Left ventricle myocardium inferior (tissue), 1 donor: ENCODE measurements around the gene DNAH3. TPM values are rescaled to one million over a fixed set of nuclear protein-coding genes. Genes with fewer than 3 reads are reported as not detected.
"Not testable (repeated sequence)": the region's sequence is repeated elsewhere in the genome, so short reads cannot be mapped to it uniquely, and the experiment has no call there.

Experiments used
- DNase-seq: peaks from one replicate; pipeline ENCODE4 v3.0.0-alpha.2; 2020
- H3K27ac ChIP-seq: fragments of 200-600 bp; replicated peaks from 2 replicates; pipeline ENCODE4 v1.8.0; 2021
- H3K27me3 ChIP-seq: fragments of 200-600 bp; 2 replicates; pipeline ENCODE4 v1.8.0; 2021; ENCODE audit warnings: low read depth
- H3K36me3 ChIP-seq: fragments of 200-600 bp; 2 replicates; pipeline ENCODE4 v1.8.0; 2021
- H3K4me1 ChIP-seq: fragments of 200-600 bp; 2 replicates; pipeline ENCODE4 v1.8.0; 2021
- H3K4me3 ChIP-seq: fragments of 200-600 bp; 2 replicates; pipeline ENCODE4 v1.8.0; 2021; ENCODE audit warnings: mild to moderate bottlenecking, moderate library complexity
- H3K9me3 ChIP-seq: fragments of 200-600 bp; replicated peaks from 2 replicates; pipeline ENCODE4 v1.8.0; 2021
- intact Hi-C: fragments of 100-400 bp; cut with micrococcal nuclease; formaldehyde crosslinking; loops from one replicate; pipeline ENCODE4 v1.11.0; 2022
- total RNA-seq: library from RNA; stranded (reverse); fragmentation: NEBNext Ultra II Directional; extraction: Animal tissue kit (Norgen Biotek cat#: 25700); gene quantifications from one replicate; pipeline ENCODE4 v1.2.1, GENCODE V29; 2021
- TF ChIP-seq, protein P1 (sequence below): fragments of 200-600 bp; IDR thresholded peaks from 2 replicates; pipeline ENCODE4 v1.8.0; 2021; ENCODE audit warnings: antibody characterized with exemption, mild to moderate bottlenecking, borderline replicate concordance
- donor health status: DM: no; HTN: yes; CAD: no; lungs with severe emphysema.

DNAH3 gene
- total RNA-seq, 1 donor from 2014 or later = 1.8 TPM

DNA sequence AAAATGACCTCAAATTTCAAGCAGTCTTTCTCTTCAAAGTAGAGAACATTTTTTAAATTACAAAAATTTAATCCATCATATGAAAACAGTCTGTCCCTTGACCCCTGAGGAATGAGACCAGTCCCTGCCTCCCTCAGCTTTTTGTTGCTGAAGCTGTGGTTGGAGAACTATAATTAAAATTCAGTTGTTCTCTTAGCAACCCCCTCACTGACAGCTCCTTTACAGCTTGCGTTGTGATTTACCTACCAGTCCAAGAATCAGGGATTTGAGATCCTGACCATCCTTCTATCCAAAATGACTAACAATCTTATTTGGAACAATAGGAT lies 220.3 kb downstream of the DNAH3 start:
- H3K27ac ChIP-seq = peak overlapping the region; percentile 85
- H3K4me3 ChIP-seq = no peak overlapping the region
- no peak for DNase-seq
- H3K4me1 ChIP-seq = peaks cover 20% of the 10 kb centered on the region
- peaks cover 2% of the 10 kb centered on the region for H3K36me3 ChIP-seq
- TF ChIP-seq, protein P1, sequence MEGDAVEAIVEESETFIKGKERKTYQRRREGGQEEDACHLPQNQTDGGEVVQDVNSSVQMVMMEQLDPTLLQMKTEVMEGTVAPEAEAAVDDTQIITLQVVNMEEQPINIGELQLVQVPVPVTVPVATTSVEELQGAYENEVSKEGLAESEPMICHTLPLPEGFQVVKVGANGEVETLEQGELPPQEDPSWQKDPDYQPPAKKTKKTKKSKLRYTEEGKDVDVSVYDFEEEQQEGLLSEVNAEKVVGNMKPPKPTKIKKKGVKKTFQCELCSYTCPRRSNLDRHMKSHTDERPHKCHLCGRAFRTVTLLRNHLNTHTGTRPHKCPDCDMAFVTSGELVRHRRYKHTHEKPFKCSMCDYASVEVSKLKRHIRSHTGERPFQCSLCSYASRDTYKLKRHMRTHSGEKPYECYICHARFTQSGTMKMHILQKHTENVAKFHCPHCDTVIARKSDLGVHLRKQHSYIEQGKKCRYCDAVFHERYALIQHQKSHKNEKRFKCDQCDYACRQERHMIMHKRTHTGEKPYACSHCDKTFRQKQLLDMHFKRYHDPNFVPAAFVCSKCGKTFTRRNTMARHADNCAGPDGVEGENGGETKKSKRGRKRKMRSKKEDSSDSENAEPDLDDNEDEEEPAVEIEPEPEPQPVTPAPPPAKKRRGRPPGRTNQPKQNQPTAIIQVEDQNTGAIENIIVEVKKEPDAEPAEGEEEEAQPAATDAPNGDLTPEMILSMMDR = no peak
- intact Hi-C loops = loop anchor here (10.0 kb wide), 1 partner anchor 144 kb away; no protein-coding TSS in a partner anchor
- H3K9me3 ChIP-seq = no peaks in the 10 kb centered on the region
- no peaks in the 10 kb centered on the region for H3K27me3 ChIP-seq

DNA sequence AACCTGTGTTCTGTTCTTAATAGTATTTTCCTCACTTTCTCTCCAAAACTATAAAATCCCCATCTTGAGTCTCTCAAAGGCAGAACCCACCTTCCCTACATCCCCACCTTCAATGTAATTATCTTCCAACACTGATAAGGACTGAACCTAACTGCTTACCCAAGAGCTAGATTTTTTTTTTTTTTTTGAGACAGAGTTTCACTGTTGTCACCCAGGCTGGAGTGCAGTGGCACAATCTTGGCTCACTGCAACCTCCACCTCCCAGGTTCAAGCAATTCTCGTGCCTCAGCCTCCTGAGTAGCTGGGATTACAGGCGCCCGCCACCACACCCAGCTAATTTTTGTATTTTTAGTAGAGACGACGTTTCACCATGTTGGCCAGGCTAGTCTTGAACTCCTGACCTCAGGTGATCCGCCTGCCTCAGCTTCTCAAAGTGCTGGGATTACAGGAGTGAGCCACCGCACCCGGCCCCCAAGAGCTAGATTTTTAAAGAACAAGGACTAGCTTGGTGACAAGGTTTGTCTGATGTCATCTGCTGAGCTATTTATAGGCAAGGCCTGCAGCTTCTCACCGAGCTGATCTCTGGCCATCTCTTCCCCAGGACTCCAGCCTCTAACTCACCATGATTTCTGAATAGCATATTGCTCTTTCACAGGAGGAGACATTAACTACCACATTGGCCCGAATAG lies 220.8 kb downstream of the DNAH3 start:
- not testable (repeated sequence) for DNase-seq, H3K4me3 ChIP-seq, H3K9me3 ChIP-seq, H3K36me3 ChIP-seq, H3K27me3 ChIP-seq
- intact Hi-C loops = loop anchor here (10.0 kb wide), 1 partner anchor 145 kb away; no protein-coding TSS in a partner anchor
- Histone ChIP-seq H3K27ac (peak overlapping the region; percentile 85), H3K4me1 (peaks cover 20% of the 10 kb centered on the region)

DNA sequence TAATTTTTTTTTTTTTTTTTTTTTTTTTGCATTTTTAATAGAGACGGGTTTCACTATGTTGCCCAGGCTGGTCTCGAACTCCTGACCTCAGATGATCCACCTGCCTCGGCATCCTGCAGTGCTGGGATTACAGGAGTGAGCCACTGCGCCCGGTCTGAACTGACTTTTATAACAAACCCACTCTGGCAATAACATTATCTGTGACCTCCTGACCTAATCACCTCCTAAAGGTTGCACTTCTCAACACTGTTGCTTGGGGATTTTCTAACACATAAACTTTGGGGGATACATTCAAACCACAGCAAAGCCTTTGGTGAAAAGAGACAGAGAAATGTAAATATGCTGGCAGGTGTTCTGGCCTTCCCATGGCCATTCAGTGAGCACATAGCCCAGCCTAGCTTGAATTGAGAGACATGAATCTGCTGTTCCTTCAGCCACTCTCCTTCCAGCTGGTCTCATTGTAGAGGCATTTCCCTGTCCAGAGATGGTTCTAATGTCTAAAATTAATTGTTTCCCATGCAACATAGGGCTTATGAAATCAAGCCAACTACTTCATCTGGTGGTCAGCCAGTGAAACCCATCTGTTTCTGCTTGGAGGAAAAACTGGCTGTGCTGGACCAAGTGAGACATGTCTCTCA lies 221.8 kb downstream of the DNAH3 start:
- Histone ChIP-seq H3K9me3 (no peaks in the 10 kb centered on the region), H3K27ac (peak overlapping the region; percentile 85), H3K27me3 (no peaks in the 10 kb centered on the region), H3K4me1 (peaks cover 20% of the 10 kb centered on the region), H3K4me3 (no peak overlapping the region), H3K36me3 (peaks cover 17% of the 10 kb centered on the region)
- intact Hi-C loops = no loop called here
- TF ChIP-seq, protein P1 = no peak
- no peak for DNase-seq

DNA sequence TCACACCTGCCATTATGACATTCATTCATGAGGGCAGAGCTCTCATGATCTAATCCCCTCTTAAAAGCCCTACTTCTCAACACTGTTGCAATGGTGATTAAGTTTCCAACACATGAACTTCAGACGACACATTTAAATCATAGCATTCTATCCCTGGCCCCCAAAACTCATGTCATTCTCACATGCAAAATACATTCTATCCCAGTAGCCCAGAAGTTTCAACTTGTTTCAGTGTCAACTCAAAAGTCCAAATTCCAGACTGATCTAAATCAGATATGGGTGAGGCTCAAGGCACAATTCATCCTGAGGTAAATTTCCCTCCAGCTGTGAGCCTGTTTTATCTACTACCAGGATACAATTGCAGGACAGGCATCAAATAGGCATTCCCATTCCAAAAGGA lies 224.9 kb downstream of the DNAH3 start:
- Histone ChIP-seq H3K4me1 (peaks cover 18% of the 10 kb centered on the region), H3K27me3 (no peaks in the 10 kb centered on the region), H3K4me3 (no peak overlapping the region), H3K36me3 (peaks cover 18% of the 10 kb centered on the region), H3K9me3 (no peaks in the 10 kb centered on the region), H3K27ac (no peak overlapping the region)
- TF ChIP-seq, protein P1 = no peak
- DNase-seq = no peak
- intact Hi-C loops = no loop called here

DNA sequence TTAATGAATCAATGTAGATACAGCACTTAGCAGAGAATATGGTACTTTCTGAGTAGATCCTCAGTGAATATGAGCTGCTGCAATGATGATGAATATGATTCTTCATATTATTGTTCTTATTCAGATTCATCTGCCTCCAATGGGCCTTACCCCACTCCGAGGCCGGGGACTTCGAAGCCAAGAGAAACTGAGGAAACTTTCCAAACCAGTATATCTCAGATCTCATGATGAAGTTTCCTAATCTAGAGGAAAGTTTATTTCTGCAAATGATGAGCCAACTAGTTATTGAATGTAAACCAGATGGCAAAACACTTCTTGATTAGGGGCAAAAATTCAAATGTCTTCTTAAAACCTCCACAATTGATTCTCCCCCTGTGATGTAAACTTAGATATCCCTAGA lies 226.8 kb downstream of the DNAH3 start:
- no peaks in the 10 kb centered on the region for H3K9me3 ChIP-seq
- intact Hi-C loops = no loop called here
- no peak overlapping the region for H3K27ac ChIP-seq
- peaks cover 7% of the 10 kb centered on the region for H3K4me1 ChIP-seq
- TF ChIP-seq, protein P1 = no peak
- no peak for DNase-seq
- no peaks in the 10 kb centered on the region for H3K27me3 ChIP-seq
- H3K4me3 ChIP-seq = no peak overlapping the region
- H3K36me3 ChIP-seq = peaks cover 25% of the 10 kb centered on the region

DNA sequence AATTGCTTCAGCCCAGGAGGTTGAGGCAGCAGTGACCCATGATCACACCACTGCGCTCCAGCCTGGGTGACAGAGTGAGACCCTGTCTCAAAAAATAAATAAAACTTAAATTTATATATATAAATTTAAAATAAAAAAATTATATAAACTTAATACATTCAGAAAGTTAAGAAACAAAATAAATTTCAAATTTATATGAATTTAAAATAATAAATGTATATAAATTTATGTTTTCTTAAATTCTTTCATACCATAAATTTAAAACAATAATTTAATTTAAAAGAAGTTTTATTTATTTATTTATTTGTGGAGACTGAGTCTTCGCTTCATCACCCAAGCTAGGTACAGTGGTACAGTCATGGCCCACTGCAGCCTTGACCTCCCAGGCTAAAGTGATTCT lies 229.8 kb downstream of the DNAH3 start:
- intact Hi-C loops = no loop called here

More for the DNA sequence above, 229.8 kb downstream of the DNAH3 start:
- no peak for DNase-seq
- no peak overlapping the region for H3K4me3 ChIP-seq
- peaks cover 31% of the 10 kb centered on the region for H3K36me3 ChIP-seq
- H3K4me1 ChIP-seq = peaks cover 27% of the 10 kb centered on the region
- no peak overlapping the region for H3K27ac ChIP-seq
- H3K27me3 ChIP-seq = no peaks in the 10 kb centered on the region
- TF ChIP-seq, protein P1 = no peak
- no peaks in the 10 kb centered on the region for H3K9me3 ChIP-seq
